GM08714 (cell line): ENCODE data around the gene SPEG.

ENCODE experiments used
- H3K4me3 ChIP-seq: fragments of 200-500 bp; sonication (Bioruptor generic); 2 replicates; pipeline ENCODE4 v1.5.1; 2014; ENCODE audit warnings: mild to moderate bottlenecking, low read length, inconsistent platforms
- ZNF274 ChIP-seq: IDR thresholded peaks from 2 replicates; pipeline ENCODE4 v1.6.1; 2012; ENCODE audit warnings: mild to moderate bottlenecking, low read depth, low read length

SPEG gene

DNA sequence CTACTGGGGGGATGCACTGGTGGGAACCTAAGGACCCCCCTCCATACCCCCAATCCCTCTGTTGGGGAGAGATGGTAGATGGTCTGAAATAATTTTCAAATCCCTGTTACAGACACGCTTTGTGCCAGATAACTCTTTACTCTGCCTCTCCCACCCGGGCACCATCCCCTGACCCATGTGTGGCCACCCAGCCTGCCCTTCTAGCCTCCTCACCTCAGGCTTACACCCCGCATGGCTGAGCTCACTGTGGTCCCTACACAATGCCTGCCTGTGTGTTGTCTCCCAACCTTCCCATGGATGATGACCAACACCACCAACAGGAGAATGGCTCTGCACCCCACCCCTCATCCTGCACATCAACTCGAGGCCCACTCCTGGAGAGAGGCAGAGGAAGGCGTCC is 15.0 kb downstream of the SPEG start:
- no peak overlapping the region for H3K4me3 ChIP-seq
- no peak for TF ChIP-seq ZNF274

DNA sequence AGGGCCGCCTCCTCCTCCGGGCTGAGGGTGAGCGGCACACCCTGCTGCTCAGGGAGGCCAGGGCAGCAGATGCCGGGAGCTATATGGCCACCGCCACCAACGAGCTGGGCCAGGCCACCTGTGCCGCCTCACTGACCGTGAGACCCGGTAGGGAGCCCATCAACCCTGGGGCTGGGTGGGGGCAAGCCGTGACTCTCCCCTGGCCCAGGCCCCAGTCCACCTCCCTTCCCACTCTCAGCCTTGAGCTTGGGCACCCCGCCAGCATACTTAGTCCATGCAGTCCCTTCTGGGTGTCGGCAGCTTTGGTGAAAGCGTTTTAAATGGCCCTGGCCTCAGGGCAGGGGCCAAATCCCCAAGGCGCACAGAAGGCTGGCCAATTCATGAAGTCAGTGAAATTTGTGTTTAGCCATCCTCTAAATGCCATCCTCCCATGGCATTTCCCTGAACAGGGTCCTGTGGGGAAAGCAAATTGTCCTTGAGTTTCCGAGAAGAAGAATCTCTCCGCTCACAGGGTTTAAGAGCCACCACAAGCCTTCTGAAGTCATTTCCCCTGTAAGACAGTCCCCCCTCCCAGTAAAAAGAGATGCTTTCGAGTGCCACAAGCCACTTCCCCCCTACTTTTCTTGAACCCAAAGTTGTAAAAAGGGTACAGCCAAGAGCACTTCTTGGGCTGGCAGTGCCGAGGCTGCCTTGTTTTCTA is 17.2 kb downstream of the SPEG start:
- TF ChIP-seq ZNF274 = no peak
- H3K4me3 ChIP-seq = no peak overlapping the region

DNA sequence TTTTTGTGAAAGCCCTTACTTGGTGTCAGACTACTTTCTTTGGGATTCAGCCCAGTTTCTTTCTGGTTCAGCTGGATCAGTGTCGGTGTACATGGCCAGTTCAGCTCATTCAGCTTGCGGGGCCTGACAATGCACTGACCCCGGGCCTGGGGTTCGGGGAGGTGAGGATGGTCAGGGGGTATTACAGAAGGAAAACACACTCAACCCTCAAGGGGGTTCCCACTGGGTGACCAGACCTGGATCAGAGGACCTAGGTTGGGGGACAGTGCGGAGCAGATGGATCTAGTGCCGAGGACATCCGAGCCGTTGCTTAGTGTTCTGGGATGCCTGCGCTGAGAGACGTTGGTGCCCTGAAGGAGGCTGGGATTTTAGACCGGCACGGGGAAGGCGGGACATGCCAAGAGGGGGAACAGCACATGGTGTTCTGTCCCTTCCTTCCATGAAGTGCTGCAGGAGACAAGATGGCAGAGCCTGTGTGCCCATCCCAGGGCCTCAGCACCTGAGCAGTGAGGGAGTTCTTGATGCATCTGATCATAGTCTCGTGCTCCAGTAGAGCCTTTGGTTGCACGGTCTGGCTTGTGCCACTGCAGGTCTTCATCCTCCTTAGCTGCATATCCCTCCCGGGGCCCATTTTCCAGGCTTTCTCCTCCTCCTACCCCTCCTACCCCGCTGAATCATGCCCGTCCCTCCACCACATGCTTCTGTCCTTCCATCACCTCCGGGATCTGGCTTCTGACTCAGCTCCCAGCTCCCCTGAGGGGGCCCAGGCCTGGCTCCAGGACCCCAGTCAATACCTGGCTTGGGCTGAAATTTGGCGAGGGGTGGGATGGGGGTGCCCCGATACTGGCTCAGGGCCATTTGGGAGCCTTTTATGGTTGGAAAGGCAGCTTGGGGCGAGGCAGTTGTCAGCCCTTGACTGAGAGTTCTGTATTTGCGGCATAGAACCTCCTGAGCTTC is 18.0 kb downstream of the SPEG start:
- H3K4me3 ChIP-seq = no peak overlapping the region
- TF ChIP-seq ZNF274 = no peak

DNA sequence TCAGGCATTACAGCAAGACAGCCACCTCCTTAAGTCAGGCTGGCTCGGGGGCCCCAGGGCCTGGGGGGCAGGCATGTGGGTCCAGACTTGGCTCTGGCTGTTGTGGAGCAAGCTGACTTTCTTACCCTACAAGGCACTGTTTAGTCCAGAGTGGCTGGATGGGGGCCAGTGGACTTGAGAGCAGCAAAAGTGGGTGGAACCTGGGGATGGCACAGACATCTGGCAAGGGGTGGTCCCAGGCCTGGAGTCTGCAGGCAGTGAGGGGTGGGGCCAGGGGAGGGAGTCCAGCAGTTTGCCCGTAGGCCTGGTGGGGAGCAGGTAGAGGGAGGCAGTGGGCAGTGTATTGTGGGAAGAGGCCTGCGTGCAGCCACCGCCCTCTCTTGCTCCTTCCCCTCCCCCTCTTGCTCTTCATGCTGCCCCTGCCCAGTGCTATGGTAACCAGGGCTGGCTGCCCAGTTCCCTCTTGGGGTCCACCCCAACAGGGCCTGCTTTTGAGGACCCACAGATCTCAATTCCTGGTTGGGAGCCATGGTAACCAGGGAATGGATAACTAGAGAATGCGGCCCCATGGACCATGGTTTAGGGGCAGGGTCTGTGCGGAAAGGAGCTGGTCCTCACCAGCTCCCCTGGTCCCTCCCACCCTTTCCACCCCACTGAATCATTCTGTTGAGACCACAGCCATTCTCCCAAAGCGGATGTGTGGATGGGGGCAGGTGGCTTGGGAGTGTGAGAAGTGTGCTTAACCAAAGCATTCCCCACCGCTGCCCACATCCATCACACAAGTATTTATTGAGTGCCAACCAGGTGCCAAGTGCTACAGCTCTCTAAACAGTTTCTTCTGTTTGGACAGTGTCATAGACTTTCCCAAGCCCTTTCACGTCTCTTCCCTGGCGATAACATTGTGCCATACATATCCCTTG is 19.3 kb downstream of the SPEG start:
- TF ChIP-seq ZNF274 = no peak
- H3K4me3 ChIP-seq = no peak overlapping the region

DNA sequence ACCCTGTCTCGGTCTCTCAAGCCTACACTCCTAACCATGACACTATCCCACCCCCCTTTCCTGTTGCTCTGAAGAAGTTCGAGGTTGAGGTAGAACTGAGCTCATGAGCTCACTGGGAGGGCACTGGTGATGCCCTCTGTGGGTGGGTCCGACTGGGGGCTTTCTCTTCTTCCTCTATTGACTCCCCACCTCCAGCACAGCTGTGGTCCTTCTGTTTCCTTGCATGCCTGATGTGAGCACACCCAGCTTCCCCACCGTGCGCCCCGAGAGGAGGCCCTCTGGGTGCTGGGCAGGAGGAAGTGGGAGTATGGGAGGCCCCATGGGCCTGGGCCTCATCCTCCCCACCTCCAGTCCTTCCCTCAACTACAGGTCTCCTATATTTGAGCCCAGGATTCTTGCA is 20.9 kb downstream of the SPEG start:
- TF ChIP-seq ZNF274 = no peak
- H3K4me3 ChIP-seq = no peak overlapping the region

GRCh38 chr2:219457784-219458369 is 23.2 kb downstream of the SPEG start:
- no peak overlapping the region for H3K4me3 ChIP-seq
- TF ChIP-seq ZNF274 = no peak

DNA sequence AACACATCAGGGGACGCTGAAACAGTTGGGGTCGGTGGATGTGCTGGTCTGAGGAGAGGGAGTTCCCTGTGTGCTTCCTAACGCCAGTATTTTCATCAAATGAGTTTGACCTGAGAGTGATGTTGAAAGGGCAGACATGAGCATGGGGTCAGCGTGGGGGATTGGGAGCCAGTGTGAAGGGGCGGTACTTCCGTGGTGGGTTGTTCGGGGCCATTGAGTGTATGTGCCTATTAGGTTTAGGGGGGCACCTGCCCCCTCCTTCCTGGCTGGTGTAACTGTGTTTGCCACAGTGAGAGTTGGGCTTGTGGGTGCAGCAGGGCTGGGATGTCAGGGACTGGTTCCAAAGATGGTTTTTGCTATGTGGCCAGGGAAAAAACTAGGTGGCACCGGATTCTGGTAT is 24.4 kb downstream of the SPEG start:
- H3K4me3 ChIP-seq = no peak overlapping the region
- TF ChIP-seq ZNF274 = no peak

GRCh38 chr2:219459460-219460311 is 25.0 kb downstream of the SPEG start:
- no peak for TF ChIP-seq ZNF274

GRCh38 chr2:219460424-219460926 is 25.8 kb downstream of the SPEG start:
- no peak overlapping the region for H3K4me3 ChIP-seq
- no peak for TF ChIP-seq ZNF274

More at GRCh38 chr2:219459460-219460311, 25.0 kb downstream of the SPEG start:
- H3K4me3 ChIP-seq = no peak overlapping the region

DNA sequence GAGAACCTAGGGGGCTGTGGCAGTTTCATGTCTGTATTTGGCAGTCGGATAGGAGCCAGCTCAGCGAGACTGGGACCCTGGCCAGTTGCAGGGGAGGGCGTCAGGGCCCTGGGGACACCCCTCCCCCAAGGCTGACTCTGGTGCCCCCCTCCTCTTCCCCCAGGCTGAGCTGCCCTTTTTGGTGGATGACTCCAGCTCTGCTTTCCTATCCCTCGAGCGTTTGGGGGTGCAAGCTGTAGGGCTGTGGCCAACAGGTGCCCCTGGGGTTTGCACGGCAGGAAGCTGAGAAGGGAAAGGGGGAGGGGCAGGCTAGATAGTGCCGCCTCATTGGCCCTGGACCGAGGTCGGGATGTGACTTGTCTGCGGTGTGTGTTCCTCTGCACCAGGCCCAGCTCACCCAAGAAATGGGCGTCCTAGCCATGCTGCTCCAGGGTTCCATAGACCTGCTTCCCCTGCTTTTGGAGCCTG is 26.4 kb downstream of the SPEG start:
- TF ChIP-seq ZNF274 = no peak
- H3K4me3 ChIP-seq = no peak overlapping the region

DNA sequence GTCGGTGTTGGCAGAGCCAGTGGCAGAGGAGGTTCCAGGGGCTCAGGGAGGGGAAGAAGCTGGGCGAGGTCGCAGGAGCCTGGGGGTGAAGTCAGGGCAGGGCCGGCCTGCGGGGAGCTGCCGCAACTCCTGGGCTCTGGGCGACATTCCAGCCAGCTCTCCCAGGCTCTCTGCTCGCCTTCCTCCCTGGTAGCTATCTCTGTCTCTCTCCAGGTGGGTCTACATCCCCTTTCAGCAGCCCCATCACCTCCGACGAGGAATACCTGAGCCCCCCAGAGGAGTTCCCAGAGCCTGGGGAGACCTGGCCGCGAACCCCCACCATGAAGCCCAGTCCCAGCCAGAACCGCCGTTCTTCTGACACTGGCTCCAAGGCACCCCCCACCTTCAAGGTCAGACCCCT is 27.0 kb downstream of the SPEG start:
- TF ChIP-seq ZNF274 = no peak
- H3K4me3 ChIP-seq = no peak overlapping the region

- TF ChIP-seq ZNF274 = no peak
- H3K4me3 ChIP-seq = no peak overlapping the region
Observed at GRCh38 chr2:219462349-219462748, 27.7 kb downstream of the SPEG start.

GRCh38 chr2:219464286-219465032 is 29.8 kb downstream of the SPEG start:
- H3K4me3 ChIP-seq = no peak overlapping the region
- TF ChIP-seq ZNF274 = no peak
